Cardiac muscle cell (in vitro differentiated cells and primary cell): ENCODE measurements around the gene CCSER2. TPM values are rescaled to one million over a fixed set of nuclear protein-coding genes. Genes with fewer than 3 reads are reported as not detected.

Experiments used
- DNase-seq, 2 donors: peaks; one replicate each; pipeline versions ENCODE4 v3.0.0 to v3.0.0-alpha.2; 2010 to 2017; ENCODE audit warnings: low read depth in 1 of 2, low spot score in 1 of 2
- H3K27ac ChIP-seq: fragments of 200-600 bp; sonication (generic); 2 replicates; pipeline ENCODE4 v1.5.1; 2016
- H3K27me3 ChIP-seq: fragments of 200-600 bp; sonication (generic); 2 replicates; pipeline ENCODE4 v1.6.0; 2016; ENCODE audit warnings: control low read depth
- H3K36me3 ChIP-seq: fragments of 200-600 bp; sonication (generic); 2 replicates; pipeline ENCODE4 v1.5.1; 2016; ENCODE audit warnings: control low read depth
- H3K4me1 ChIP-seq: fragments of 200-600 bp; sonication (generic); 2 replicates; pipeline ENCODE4 v1.8.1; 2017; ENCODE audit warnings: low read depth, mild to moderate bottlenecking, mixed run types
- H3K4me3 ChIP-seq: fragments of 200-600 bp; sonication (generic); 2 replicates; pipeline ENCODE4 v1.5.1; 2016; ENCODE audit warnings: mild to moderate bottlenecking
- H3K9me3 ChIP-seq: fragments of 200-600 bp; sonication (generic); 2 replicates; pipeline ENCODE4 v1.5.1; 2017; ENCODE audit warnings: low read depth, mild to moderate bottlenecking, control low read depth
- CTCF ChIP-seq: IDR thresholded peaks from 2 replicates; pipeline ENCODE4 v1.5.1; 2012; ENCODE audit warnings: low read depth, mild to moderate bottlenecking, low read length
- polyA plus RNA-seq: library from polyadenylated mRNA; unstranded; fragments of >200 nt; fragmentation: Nextera tagmentation; extraction: Ambion mirVana; gene quantifications from 2 replicates; pipeline ENCODE4 v1.2.1, GENCODE V29; 2016
- total RNA-seq: library from RNA; depleted of rRNA; stranded (reverse); fragments of >200 nt; gene quantifications from 2 replicates; pipeline ENCODE4 v1.2.3, GENCODE V29; 2016

Gene CCSER2
- total and polyA plus RNA-seq, 2 experiments from 2014 or later = 22.5 to 32.9 TPM

DNA sequence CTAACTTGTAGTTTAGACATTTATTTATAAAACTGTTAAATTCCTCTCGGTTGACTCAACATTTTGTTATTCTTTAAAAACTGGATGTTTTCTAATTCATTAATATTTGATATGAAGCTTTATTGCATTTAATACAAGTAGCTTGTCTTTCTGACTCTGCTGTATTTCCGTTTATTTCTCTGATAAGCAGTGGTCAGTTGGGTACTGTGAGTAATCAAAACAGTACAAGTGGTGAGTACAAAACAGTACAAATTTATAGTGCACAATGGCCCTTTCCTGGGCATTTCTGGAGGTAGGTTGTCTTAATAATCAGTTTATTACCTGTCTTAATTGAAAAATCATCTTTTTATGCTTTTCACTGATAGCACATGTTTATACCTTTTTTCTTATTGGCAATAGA lies 182.7 kb downstream of the CCSER2 start:
- H3K4me3 ChIP-seq = no peak overlapping the region
- H3K27ac ChIP-seq = no peak overlapping the region
- peaks cover 22% of the 10 kb centered on the region for H3K36me3 ChIP-seq
- no peaks in the 10 kb centered on the region for H3K27me3 ChIP-seq
- no peak for TF ChIP-seq CTCF
- H3K9me3 ChIP-seq = no peaks in the 10 kb centered on the region
- H3K4me1 ChIP-seq = no peaks in the 10 kb centered on the region
- peak in 1 of 2 donors; percentile 11 for DNase-seq

GRCh38 chr10:84511709-84512285 lies 183.4 kb downstream of the CCSER2 start:
- peaks cover 22% of the 10 kb centered on the region for H3K36me3 ChIP-seq
- no peaks in the 10 kb centered on the region for H3K27me3 ChIP-seq
- no peak for TF ChIP-seq CTCF
- H3K9me3 ChIP-seq = no peaks in the 10 kb centered on the region
- H3K4me3 ChIP-seq = no peak overlapping the region
- DNase-seq = no peak
- no peak overlapping the region for H3K27ac ChIP-seq
- H3K4me1 ChIP-seq = no peaks in the 10 kb centered on the region

GRCh38 chr10:84517554-84517953 lies 189.2 kb downstream of the CCSER2 start:
- no peak for DNase-seq
- Histone ChIP-seq H3K27me3 (no peaks in the 10 kb centered on the region), H3K9me3 (no peaks in the 10 kb centered on the region), H3K27ac (no peak overlapping the region), H3K4me3 (no peak overlapping the region), H3K36me3 (peaks cover 22% of the 10 kb centered on the region), H3K4me1 (no peaks in the 10 kb centered on the region)
- no peak for TF ChIP-seq CTCF

DNA sequence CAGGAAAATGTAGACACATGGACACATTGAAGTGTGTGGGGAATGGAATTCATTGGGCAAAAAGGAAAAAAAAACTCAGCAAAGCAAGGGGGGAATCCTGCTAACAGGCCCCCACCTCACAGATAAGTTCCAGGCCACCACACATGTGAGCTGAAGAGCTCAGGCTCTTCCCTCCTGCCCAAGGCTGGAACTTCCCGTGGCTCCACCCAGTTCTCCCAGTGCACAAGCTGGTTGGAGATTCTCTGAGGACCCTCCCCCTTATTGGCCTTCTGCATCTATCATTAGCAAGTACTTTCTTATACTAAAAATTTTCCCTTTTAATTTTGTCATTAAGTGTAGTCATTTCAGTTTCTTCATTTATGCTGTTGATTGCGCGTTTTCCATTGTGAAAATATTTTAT lies 190.8 kb downstream of the CCSER2 start:
- no peak for TF ChIP-seq CTCF
- no peak overlapping the region for H3K4me3 ChIP-seq

GRCh38 chr10:84521013-84521412 lies 192.6 kb downstream of the CCSER2 start:
- Histone ChIP-seq H3K36me3 (no peaks in the 10 kb centered on the region), H3K9me3 (no peaks in the 10 kb centered on the region), H3K4me1 (peaks cover 18% of the 10 kb centered on the region), H3K4me3 (no peak overlapping the region), H3K27me3 (no peaks in the 10 kb centered on the region), H3K27ac (no peak overlapping the region)
- no peak for DNase-seq
- no peak for TF ChIP-seq CTCF

More for the DNA sequence above, 190.8 kb downstream of the CCSER2 start:
- H3K4me1 ChIP-seq = peaks cover 9% of the 10 kb centered on the region
- H3K36me3 ChIP-seq = peaks cover 13% of the 10 kb centered on the region
- DNase-seq = no peak
- no peaks in the 10 kb centered on the region for H3K27me3 ChIP-seq
- no peak overlapping the region for H3K27ac ChIP-seq
- H3K9me3 ChIP-seq = no peaks in the 10 kb centered on the region

- Histone ChIP-seq H3K9me3 (no peaks in the 10 kb centered on the region), H3K36me3 (no peaks in the 10 kb centered on the region), H3K27me3 (no peaks in the 10 kb centered on the region), H3K4me1 (peaks cover 18% of the 10 kb centered on the region), H3K4me3 (no peak overlapping the region), H3K27ac (no peak overlapping the region)
- no peak for DNase-seq
- no peak for TF ChIP-seq CTCF
Observed at GRCh38 chr10:84521468-84521867, 193.1 kb downstream of the CCSER2 start.
